Measurements from ENCODE around the gene ZFAND2A. TPM values are rescaled to one million over a fixed set of nuclear protein-coding genes. Genes with fewer than 3 reads are reported as not detected.
A peak's percentile ranks its signal among the peaks of the same experiment; 100 is the strongest.

ZFAND2A gene
- total and polyA plus RNA-seq, 2 experiments from 2014 or later, result 32.2 to 52.4 TPM

- 21% methylated on average over 36 of the region's 36 CpGs for WGBS, 2 experiments (ENCODE audit: low coverage in 1 of 2, low lambda C conversion rate in 2 of 2, missing lambda C conversion rate in 2 of 2)
- Histone ChIP-seq H3K27me3 (replicated peaks; ENCODE audit: insufficient read depth) (peaks cover 7% of the 10 kb centered on the region; the same call in 1 of the 2 replicates), H3F3A (ENCODE audit: insufficient read depth) (peaks cover 12% of the 10 kb centered on the region), H2AFZ (no peak overlapping the region), H3K27ac (no peak overlapping the region), H3K9me2 (ENCODE audit: insufficient read depth) (no peaks in the 10 kb centered on the region), H3K79me2 (ENCODE audit: insufficient read depth) (no peaks in the 10 kb centered on the region), H4K20me1 (ENCODE audit: insufficient read depth) (no peaks in the 10 kb centered on the region), H3K9me3 (ENCODE audit: low read depth) (no peaks in the 10 kb centered on the region), H3K4me2 (ENCODE audit: unreplicated experiment) (no peak overlapping the region), H3K9ac (no peak overlapping the region), H3K36me3 (ENCODE audit: low read depth) (no peaks in the 10 kb centered on the region), H3K4me1 (ENCODE audit: insufficient read depth) (peaks cover 14% of the 10 kb centered on the region), H3K4me3 (no peak overlapping the region)
- DNase-seq, result peak; percentile 79
- in situ Hi-C loops (cut with MboI), result no loop called here
- TF ChIP-seq EZH2 (IDR thresholded peaks at IDR 0.05; ENCODE audit: insufficient read depth, poor library complexity, severe bottlenecking), result no peak
- no peak for TF ChIP-seq EZH2phosphoT487 (IDR thresholded peaks at IDR 0.05; ENCODE audit: insufficient read depth, low read depth)
These were observed 33.8 kb upstream of the ZFAND2A start for GRCh38 chr7:1193593-1194424.

- peaks cover 4% of the 10 kb centered on the region for H3F3A ChIP-seq (ENCODE audit: insufficient read depth)
- peaks cover 21% of the 10 kb centered on the region; the same call in 1 of the 2 replicates for H3K27me3 ChIP-seq (replicated peaks; ENCODE audit: insufficient read depth)
- in situ Hi-C loops (cut with MboI), result no loop called here
- H3K4me1 ChIP-seq (ENCODE audit: insufficient read depth), result peaks cover 5% of the 10 kb centered on the region; the same call in 1 of the 2 replicates
- no peaks in the 10 kb centered on the region for H3K9me2 ChIP-seq (ENCODE audit: insufficient read depth)
- DNase-seq, result peak; percentile 89
- H3K36me3 ChIP-seq (ENCODE audit: low read depth), result no peaks in the 10 kb centered on the region
- no peak overlapping the region for H3K9ac ChIP-seq
- H3K9me3 ChIP-seq (ENCODE audit: low read depth), result no peaks in the 10 kb centered on the region
- no peak overlapping the region for H3K4me3 ChIP-seq
- H2AFZ ChIP-seq, result peak overlapping the region; percentile 57; the same call in 1 of the 2 replicates
- 56 to 58% methylated on average over 15 of the region's 15 CpGs for WGBS, 2 experiments (ENCODE audit: low coverage in 1 of 2, low lambda C conversion rate in 2 of 2, missing lambda C conversion rate in 2 of 2)
- no peak for TF ChIP-seq EZH2 (IDR thresholded peaks at IDR 0.05; ENCODE audit: insufficient read depth, poor library complexity, severe bottlenecking)
- TF ChIP-seq EZH2phosphoT487 (IDR thresholded peaks at IDR 0.05; ENCODE audit: insufficient read depth, low read depth), result no peak
- H3K27ac ChIP-seq, result no peak overlapping the region
- no peak overlapping the region for H3K4me2 ChIP-seq (ENCODE audit: unreplicated experiment)
- H4K20me1 ChIP-seq (ENCODE audit: insufficient read depth), result no peaks in the 10 kb centered on the region
- H3K79me2 ChIP-seq (ENCODE audit: insufficient read depth), result no peaks in the 10 kb centered on the region
These were observed 32.2 kb upstream of the ZFAND2A start for GRCh38 chr7:1192171-1192676.

- H3K36me3 ChIP-seq (ENCODE audit: low read depth), result no peaks in the 10 kb centered on the region
- WGBS, 2 experiments (ENCODE audit: low coverage in 1 of 2, low lambda C conversion rate in 2 of 2, missing lambda C conversion rate in 2 of 2), result 83 to 88% methylated on average over 10 of the region's 10 CpGs
- H3K9me2 ChIP-seq (ENCODE audit: insufficient read depth), result no peaks in the 10 kb centered on the region
- H3K9ac ChIP-seq, result no peak overlapping the region
- peaks cover 41% of the 10 kb centered on the region for H3K27me3 ChIP-seq (replicated peaks; ENCODE audit: insufficient read depth)
- H3K9me3 ChIP-seq (ENCODE audit: low read depth), result no peaks in the 10 kb centered on the region
- no peak overlapping the region for H2AFZ ChIP-seq
- no peaks in the 10 kb centered on the region for H3F3A ChIP-seq (ENCODE audit: insufficient read depth)
- H3K4me1 ChIP-seq (ENCODE audit: insufficient read depth), result peaks cover 4% of the 10 kb centered on the region; the same call in 1 of the 2 replicates
- no peak for DNase-seq
- no peak overlapping the region for H3K4me3 ChIP-seq
- no peak overlapping the region for H3K27ac ChIP-seq
- no peaks in the 10 kb centered on the region for H4K20me1 ChIP-seq (ENCODE audit: insufficient read depth)
- H3K79me2 ChIP-seq (ENCODE audit: insufficient read depth), result no peaks in the 10 kb centered on the region
- no peak overlapping the region for H3K4me2 ChIP-seq (ENCODE audit: unreplicated experiment)
- TF ChIP-seq EZH2 (IDR thresholded peaks at IDR 0.05; ENCODE audit: insufficient read depth, poor library complexity, severe bottlenecking) (no peak), EZH2phosphoT487 (IDR thresholded peaks at IDR 0.05; ENCODE audit: insufficient read depth, low read depth) (no peak)
- in situ Hi-C loops (cut with MboI), result no loop called here
These were observed 30.2 kb upstream of the ZFAND2A start for GRCh38 chr7:1189986-1190772.

DNA sequence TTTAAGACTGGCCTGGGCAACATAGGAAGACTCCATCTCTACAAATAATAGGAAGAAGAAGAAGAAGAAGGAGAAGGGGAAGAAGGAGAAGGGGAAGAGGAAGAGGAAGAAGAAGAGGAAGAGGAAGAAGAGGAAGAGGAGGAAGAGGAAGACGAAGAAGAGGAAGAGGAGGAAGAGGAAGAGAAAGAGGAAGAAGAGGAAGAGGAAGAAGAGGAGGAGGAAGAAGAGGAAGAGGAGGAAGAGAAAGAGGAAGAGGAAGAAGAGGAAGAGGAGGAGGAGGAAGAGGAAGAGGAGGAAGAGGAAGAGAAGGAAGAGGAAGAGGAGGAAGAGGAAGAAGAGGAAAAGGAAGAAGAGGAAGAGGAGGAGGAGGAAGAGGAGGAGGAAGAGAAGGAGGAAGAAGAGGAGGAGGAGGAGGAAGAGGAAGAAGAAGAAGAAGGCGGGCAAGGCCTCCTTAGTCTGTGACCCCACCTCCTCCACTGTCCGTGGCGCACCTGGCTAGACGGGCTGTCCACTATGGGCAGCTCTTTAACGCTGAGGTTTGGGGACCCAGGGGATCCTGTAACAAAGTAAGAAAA is 28.8 kb upstream of the ZFAND2A start:
- 61 to 68% methylated on average over 4 to 6 of the region's 6 CpGs for WGBS, 2 experiments (ENCODE audit: low coverage in 1 of 2, low lambda C conversion rate in 2 of 2, missing lambda C conversion rate in 2 of 2)
- no peaks in the 10 kb centered on the region for H3F3A ChIP-seq (ENCODE audit: insufficient read depth)
- no peak overlapping the region for H3K9ac ChIP-seq
- no peak overlapping the region for H3K27ac ChIP-seq
- no peaks in the 10 kb centered on the region for H3K36me3 ChIP-seq (ENCODE audit: low read depth)
- TF ChIP-seq EZH2 (IDR thresholded peaks at IDR 0.05; ENCODE audit: insufficient read depth, poor library complexity, severe bottlenecking) (no peak), EZH2phosphoT487 (IDR thresholded peaks at IDR 0.05; ENCODE audit: insufficient read depth, low read depth) (no peak)
- DNase-seq, result no peak
- H2AFZ ChIP-seq, result no peak overlapping the region
- H3K79me2 ChIP-seq (ENCODE audit: insufficient read depth), result no peaks in the 10 kb centered on the region
- peaks cover 4% of the 10 kb centered on the region; the same call in 1 of the 2 replicates for H3K4me1 ChIP-seq (ENCODE audit: insufficient read depth)
- in situ Hi-C loops (cut with MboI), result no loop called here
- no peak overlapping the region for H3K4me3 ChIP-seq
- no peaks in the 10 kb centered on the region for H3K9me3 ChIP-seq (ENCODE audit: low read depth)
- H3K27me3 ChIP-seq (replicated peaks; ENCODE audit: insufficient read depth), result peaks cover 41% of the 10 kb centered on the region
- no peak overlapping the region for H3K4me2 ChIP-seq (ENCODE audit: unreplicated experiment)
- H3K9me2 ChIP-seq (ENCODE audit: insufficient read depth), result no peaks in the 10 kb centered on the region
- H4K20me1 ChIP-seq (ENCODE audit: insufficient read depth), result no peaks in the 10 kb centered on the region
